ENCODE data around the gene BTBD9.

BTBD9 gene

DNA sequence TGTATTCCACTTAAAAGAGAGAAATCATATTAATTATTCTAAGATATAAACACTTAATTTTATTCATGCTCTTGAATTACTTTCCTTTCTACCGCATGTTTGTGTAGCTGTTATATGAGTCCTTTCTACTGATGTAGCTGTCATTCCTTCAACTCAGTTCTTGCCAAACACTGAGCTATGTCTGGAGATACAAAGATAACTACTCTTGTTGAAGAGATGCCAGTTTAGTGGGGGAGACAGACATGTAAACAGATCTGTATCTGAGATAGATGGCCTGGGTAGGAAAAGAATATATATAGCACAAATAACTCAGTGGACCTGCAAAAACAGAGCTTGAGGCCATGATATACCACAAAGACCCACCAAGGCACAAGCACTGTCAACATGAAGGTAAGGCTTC lies 157.3 kb downstream of the BTBD9 start:
- no peak overlapping the region for H3K9ac ChIP-seq (ENCODE audit: insufficient read length, low read depth)

DNA sequence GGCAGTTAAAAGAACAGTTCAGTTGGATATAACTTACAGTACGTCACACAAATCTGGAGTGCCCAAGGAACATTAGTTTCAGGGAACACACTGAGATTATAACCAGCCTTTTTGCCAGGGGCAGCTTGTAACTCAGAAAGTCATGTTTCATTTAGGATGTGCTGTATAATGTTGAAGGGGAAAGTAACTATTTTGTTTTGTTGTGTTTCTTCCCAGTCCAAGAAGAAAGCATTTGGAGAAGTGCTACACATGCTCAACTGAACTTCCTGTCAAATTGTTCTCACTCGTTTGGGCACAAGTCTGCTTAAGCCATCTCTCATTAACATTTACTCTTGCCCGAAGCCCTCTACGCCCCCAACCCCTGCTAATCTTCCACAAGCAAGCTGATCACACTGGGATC lies 157.9 kb downstream of the BTBD9 start:
- H3K9ac ChIP-seq (ENCODE audit: insufficient read length, low read depth) = no peak overlapping the region

More for the DNA sequence above, 157.3 kb downstream of the BTBD9 start:
- TF ChIP-seq ZNF274 (IDR thresholded peaks at IDR 0.05; ENCODE audit: low read depth, low read length) (no peak), YY1 (IDR thresholded peaks at IDR 0.05; ENCODE audit: insufficient read depth, insufficient read length) (no peak), SUZ12 (IDR thresholded peaks at IDR 0.05; ENCODE audit: extremely low read depth, insufficient read depth, insufficient read length) (no peak)
- H3K27me3 ChIP-seq (ENCODE audit: insufficient read depth, insufficient read length) = no peaks in the 10 kb centered on the region
- H3K9me3 ChIP-seq (ENCODE audit: insufficient read depth, low read length) = no peaks in the 10 kb centered on the region
- DNase-seq (ENCODE audit: low read depth, low spot score) = no peak
- no peaks in the 10 kb centered on the region for H3K4me1 ChIP-seq (ENCODE audit: insufficient read depth, insufficient read length)
- no peak overlapping the region for H3K4me3 ChIP-seq (ENCODE audit: insufficient read length, low read depth)
- H3K36me3 ChIP-seq (ENCODE audit: insufficient read depth, insufficient read length, low read length) = no peaks in the 10 kb centered on the region

DNA sequence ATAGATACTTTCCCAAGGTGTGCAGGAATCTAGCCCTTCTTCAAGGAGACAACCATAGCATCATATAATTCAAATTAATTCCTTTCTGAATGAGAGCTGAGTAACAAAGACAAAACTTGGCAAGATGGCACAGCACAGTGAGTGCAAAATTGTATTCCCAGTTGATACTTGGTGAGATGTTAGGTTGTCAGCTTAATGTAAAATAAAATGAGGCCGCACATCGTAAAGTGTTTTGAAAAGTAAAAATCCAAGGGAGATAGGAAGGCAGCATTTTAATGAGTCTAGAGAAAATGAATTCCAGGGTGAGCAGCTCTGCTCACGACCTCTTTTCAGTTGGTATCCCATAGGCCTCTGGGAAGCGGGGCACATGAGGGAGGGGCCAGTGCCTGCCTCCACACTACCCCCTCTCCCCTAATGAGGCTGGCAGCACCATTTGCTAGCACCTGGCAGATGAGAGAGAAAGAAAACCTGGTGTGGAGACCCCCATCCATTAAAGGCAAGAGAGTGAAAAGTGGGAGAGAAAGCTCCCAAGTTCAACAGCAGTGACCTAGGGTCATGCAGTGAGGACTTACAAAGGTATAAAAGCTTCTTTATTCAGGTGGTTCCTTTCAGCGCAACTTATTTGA lies 158.4 kb downstream of the BTBD9 start:
- Histone ChIP-seq H3K27me3 (ENCODE audit: insufficient read depth, insufficient read length) (no peaks in the 10 kb centered on the region), H3K9ac (ENCODE audit: insufficient read length, low read depth) (no peak overlapping the region), H3K9me3 (ENCODE audit: insufficient read depth, low read length) (no peaks in the 10 kb centered on the region), H3K4me3 (ENCODE audit: insufficient read length, low read depth) (no peak overlapping the region), H3K36me3 (ENCODE audit: insufficient read depth, insufficient read length, low read length) (no peaks in the 10 kb centered on the region), H3K4me1 (ENCODE audit: insufficient read depth, insufficient read length) (no peaks in the 10 kb centered on the region)
- no peak for DNase-seq (ENCODE audit: low read depth, low spot score)
- TF ChIP-seq SUZ12 (IDR thresholded peaks at IDR 0.05; ENCODE audit: extremely low read depth, insufficient read depth, insufficient read length) = no peak
- no peak for TF ChIP-seq YY1 (IDR thresholded peaks at IDR 0.05; ENCODE audit: insufficient read depth, insufficient read length)
- TF ChIP-seq ZNF274 (IDR thresholded peaks at IDR 0.05; ENCODE audit: low read depth, low read length) = no peak

More for the DNA sequence above, 157.9 kb downstream of the BTBD9 start:
- no peaks in the 10 kb centered on the region for H3K9me3 ChIP-seq (ENCODE audit: insufficient read depth, low read length)
- DNase-seq (ENCODE audit: low read depth, low spot score) = no peak
- no peak overlapping the region for H3K4me3 ChIP-seq (ENCODE audit: insufficient read length, low read depth)
- H3K4me1 ChIP-seq (ENCODE audit: insufficient read depth, insufficient read length) = no peaks in the 10 kb centered on the region
- H3K27me3 ChIP-seq (ENCODE audit: insufficient read depth, insufficient read length) = no peaks in the 10 kb centered on the region
- TF ChIP-seq SUZ12 (IDR thresholded peaks at IDR 0.05; ENCODE audit: extremely low read depth, insufficient read depth, insufficient read length) (no peak), ZNF274 (IDR thresholded peaks at IDR 0.05; ENCODE audit: low read depth, low read length) (no peak), YY1 (IDR thresholded peaks at IDR 0.05; ENCODE audit: insufficient read depth, insufficient read length) (no peak)
- H3K36me3 ChIP-seq (ENCODE audit: insufficient read depth, insufficient read length, low read length) = no peaks in the 10 kb centered on the region

DNA sequence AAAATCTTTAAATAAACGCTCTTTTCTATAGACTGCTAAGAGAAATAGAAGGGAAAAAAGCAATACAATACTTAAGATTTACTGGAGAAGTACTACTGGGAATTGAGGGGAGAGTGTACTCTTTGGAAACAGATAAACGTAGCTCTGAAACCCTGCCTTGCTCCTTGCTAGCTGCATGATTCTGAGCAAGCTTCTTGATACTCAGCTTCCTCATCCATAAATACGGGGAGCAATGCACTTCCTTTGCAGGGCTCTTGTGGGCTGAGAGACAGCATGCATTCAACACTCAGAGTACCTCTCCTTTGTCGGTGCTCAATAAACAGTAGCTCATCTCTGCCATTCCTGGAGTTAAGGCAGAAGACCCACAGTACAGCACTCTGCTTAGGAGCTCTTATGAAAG lies 159.7 kb downstream of the BTBD9 start:
- DNase-seq (ENCODE audit: low read depth, low spot score) = no peak
- H3K9me3 ChIP-seq (ENCODE audit: insufficient read depth, low read length) = no peaks in the 10 kb centered on the region
- TF ChIP-seq YY1 (IDR thresholded peaks at IDR 0.05; ENCODE audit: insufficient read depth, insufficient read length) (no peak), ZNF274 (IDR thresholded peaks at IDR 0.05; ENCODE audit: low read depth, low read length) (no peak), SUZ12 (IDR thresholded peaks at IDR 0.05; ENCODE audit: extremely low read depth, insufficient read depth, insufficient read length) (no peak)
- H3K4me3 ChIP-seq (ENCODE audit: insufficient read length, low read depth) = no peak overlapping the region
- no peak overlapping the region for H3K9ac ChIP-seq (ENCODE audit: insufficient read length, low read depth)
- H3K4me1 ChIP-seq (ENCODE audit: insufficient read depth, insufficient read length) = no peaks in the 10 kb centered on the region
- H3K36me3 ChIP-seq (ENCODE audit: insufficient read depth, insufficient read length, low read length) = no peaks in the 10 kb centered on the region
- no peaks in the 10 kb centered on the region for H3K27me3 ChIP-seq (ENCODE audit: insufficient read depth, insufficient read length)

DNA sequence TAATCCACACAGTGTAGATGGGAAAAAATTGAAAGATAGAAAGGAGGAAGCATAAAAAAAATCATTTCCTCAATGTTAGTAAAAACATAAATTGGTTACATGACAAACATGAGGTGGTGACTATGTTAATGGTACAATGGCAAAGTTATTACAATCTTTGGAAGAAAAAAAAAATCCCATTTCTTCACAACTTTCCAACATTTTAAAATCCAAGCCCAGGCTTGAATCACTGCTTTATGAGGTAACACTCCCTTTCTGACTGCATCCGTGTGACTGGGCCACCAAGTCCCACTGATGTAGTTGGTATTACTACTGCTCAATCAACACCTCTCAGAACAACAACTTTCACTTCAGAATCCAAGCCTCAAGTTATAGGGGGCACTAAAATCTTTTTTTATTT lies 160.4 kb downstream of the BTBD9 start:
- no peaks in the 10 kb centered on the region for H3K36me3 ChIP-seq (ENCODE audit: insufficient read depth, insufficient read length, low read length)
- H3K9ac ChIP-seq (ENCODE audit: insufficient read length, low read depth) = no peak overlapping the region
- TF ChIP-seq YY1 (IDR thresholded peaks at IDR 0.05; ENCODE audit: insufficient read depth, insufficient read length) (no peak), ZNF274 (IDR thresholded peaks at IDR 0.05; ENCODE audit: low read depth, low read length) (no peak), SUZ12 (IDR thresholded peaks at IDR 0.05; ENCODE audit: extremely low read depth, insufficient read depth, insufficient read length) (no peak)
- no peak overlapping the region for H3K4me3 ChIP-seq (ENCODE audit: insufficient read length, low read depth)
- no peak for DNase-seq (ENCODE audit: low read depth, low spot score)
- no peaks in the 10 kb centered on the region for H3K9me3 ChIP-seq (ENCODE audit: insufficient read depth, low read length)
- no peaks in the 10 kb centered on the region for H3K4me1 ChIP-seq (ENCODE audit: insufficient read depth, insufficient read length)
- H3K27me3 ChIP-seq (ENCODE audit: insufficient read depth, insufficient read length) = no peaks in the 10 kb centered on the region

DNA sequence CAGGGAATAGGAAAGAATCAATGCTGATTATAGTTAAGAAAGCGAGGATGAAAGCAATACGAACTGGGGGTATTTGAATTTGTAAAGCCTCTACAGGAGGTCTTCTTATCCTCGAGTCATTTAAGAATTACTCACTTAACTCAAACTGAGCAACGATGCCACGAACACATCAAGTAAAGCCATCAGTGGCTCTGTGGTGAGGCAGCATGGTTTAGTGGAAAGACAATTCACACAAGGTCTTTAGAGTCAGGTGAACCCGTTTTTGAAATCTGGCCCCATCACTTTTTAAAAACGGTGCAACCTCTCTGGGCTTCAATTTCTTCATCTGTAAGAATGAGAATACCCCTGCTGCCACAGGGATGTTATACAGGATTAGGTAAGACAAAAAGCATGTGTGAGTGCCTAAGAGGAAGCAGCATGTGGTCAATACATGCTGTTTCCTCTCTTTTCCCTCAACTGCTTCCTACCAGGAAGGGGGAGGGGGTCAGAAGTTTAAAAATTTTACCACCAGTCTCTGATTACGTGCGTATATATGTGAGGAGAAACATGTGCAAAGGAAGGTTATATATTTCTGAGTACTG lies 162.0 kb downstream of the BTBD9 start:
- no peaks in the 10 kb centered on the region for H3K27me3 ChIP-seq (ENCODE audit: insufficient read depth, insufficient read length)
- H3K4me3 ChIP-seq (ENCODE audit: insufficient read length, low read depth) = no peak overlapping the region
- no peak overlapping the region for H3K9ac ChIP-seq (ENCODE audit: insufficient read length, low read depth)
- TF ChIP-seq ZNF274 (IDR thresholded peaks at IDR 0.05; ENCODE audit: low read depth, low read length) = no peak
- no peak for TF ChIP-seq SUZ12 (IDR thresholded peaks at IDR 0.05; ENCODE audit: extremely low read depth, insufficient read depth, insufficient read length)
- TF ChIP-seq YY1 (IDR thresholded peaks at IDR 0.05; ENCODE audit: insufficient read depth, insufficient read length) = no peak
- no peaks in the 10 kb centered on the region for H3K36me3 ChIP-seq (ENCODE audit: insufficient read depth, insufficient read length, low read length)
- H3K4me1 ChIP-seq (ENCODE audit: insufficient read depth, insufficient read length) = no peaks in the 10 kb centered on the region
- peak; percentile 11 for DNase-seq (ENCODE audit: low read depth, low spot score)
- 0 out of 2 replicates have a peak, but pooled peaks cover 8% of the 10 kb centered on the region for H3K9me3 ChIP-seq (ENCODE audit: insufficient read depth, low read length)

DNA sequence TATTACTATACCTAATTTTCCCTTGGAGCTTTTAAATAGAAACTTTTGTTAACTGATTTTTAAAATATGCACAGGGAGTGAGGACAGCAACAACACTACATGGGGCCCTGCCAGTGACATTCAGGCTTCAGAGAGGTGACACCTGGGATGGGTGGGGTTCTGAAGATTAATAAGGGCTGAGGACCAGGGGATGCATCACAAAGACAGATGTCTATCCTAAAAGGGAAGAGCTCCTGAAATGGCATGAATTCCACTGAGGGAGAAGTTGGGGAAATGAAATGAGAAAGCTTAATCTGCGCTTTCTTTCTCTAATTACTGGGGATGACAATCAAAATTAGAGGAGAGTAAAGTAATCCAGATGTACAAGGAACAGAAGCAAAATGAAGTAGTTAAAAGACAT lies 162.8 kb downstream of the BTBD9 start:
- Histone ChIP-seq H3K4me3 (ENCODE audit: insufficient read length, low read depth) (no peak overlapping the region), H3K9me3 (ENCODE audit: insufficient read depth, low read length) (0 out of 2 replicates have a peak, but pooled peaks cover 8% of the 10 kb centered on the region), H3K27me3 (ENCODE audit: insufficient read depth, insufficient read length) (no peaks in the 10 kb centered on the region), H3K36me3 (ENCODE audit: insufficient read depth, insufficient read length, low read length) (no peaks in the 10 kb centered on the region), H3K9ac (ENCODE audit: insufficient read length, low read depth) (no peak overlapping the region), H3K4me1 (ENCODE audit: insufficient read depth, insufficient read length) (no peaks in the 10 kb centered on the region)
- TF ChIP-seq ZNF274 (IDR thresholded peaks at IDR 0.05; ENCODE audit: low read depth, low read length) (no peak), SUZ12 (IDR thresholded peaks at IDR 0.05; ENCODE audit: extremely low read depth, insufficient read depth, insufficient read length) (no peak), YY1 (IDR thresholded peaks at IDR 0.05; ENCODE audit: insufficient read depth, insufficient read length) (no peak)
- no peak for DNase-seq (ENCODE audit: low read depth, low spot score)

All from NT2/D1 (cell line).